Measurements from ENCODE around the gene UGT1A8.

DNA sequence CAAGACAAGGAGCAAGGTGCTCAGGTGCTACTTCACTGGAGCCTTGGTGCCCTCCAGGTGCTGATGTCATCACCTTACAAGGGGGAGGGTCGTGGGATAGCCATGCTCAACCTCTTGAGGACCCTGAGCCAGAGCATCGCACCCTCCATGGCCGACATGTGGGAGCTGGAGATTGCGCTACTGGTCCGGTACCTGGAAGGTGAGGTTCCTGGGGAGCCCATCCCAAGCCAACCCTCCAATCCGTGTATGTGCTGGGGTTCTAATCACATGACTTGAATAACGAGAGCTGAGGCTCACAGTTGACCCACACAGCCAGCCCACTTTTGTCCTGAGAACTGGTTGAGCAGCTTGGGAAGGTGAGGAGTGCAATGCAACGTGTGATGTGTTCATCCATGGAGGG lies 186.6 kb downstream of the UGT1A8 start:
- no peak for TF ChIP-seq FOXK2 (IDR thresholded peaks at IDR 0.05)
- TF ChIP-seq, protein P1, sequence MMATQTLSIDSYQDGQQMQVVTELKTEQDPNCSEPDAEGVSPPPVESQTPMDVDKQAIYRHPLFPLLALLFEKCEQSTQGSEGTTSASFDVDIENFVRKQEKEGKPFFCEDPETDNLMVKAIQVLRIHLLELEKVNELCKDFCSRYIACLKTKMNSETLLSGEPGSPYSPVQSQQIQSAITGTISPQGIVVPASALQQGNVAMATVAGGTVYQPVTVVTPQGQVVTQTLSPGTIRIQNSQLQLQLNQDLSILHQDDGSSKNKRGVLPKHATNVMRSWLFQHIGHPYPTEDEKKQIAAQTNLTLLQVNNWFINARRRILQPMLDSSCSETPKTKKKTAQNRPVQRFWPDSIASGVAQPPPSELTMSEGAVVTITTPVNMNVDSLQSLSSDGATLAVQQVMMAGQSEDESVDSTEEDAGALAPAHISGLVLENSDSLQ (IDR thresholded peaks at IDR 0.05), result no peak
- no peak for TF ChIP-seq ZNF384 (IDR thresholded peaks at IDR 0.05)
- no peak for TF ChIP-seq HDGF (IDR thresholded peaks at IDR 0.05; ENCODE audit: borderline replicate concordance)
- TF ChIP-seq SUZ12 (IDR thresholded peaks at IDR 0.05), result no peak
- TF ChIP-seq SP1 (IDR thresholded peaks at IDR 0.05), result no peak
- TF ChIP-seq BHLHE40 (IDR thresholded peaks at IDR 0.05; ENCODE audit: borderline replicate concordance), result no peak
- TF ChIP-seq ARNT (IDR thresholded peaks at IDR 0.05), result no peak
- no peak for TF ChIP-seq FOXM1 (IDR thresholded peaks at IDR 0.05; ENCODE audit: borderline replicate concordance)
- TF ChIP-seq FOXA1 (IDR thresholded peaks at IDR 0.05), result no peak
